CD14-positive monocyte (primary cell): Measurements from ENCODE around the gene COL9A3. TPM values are rescaled to one million over a fixed set of nuclear protein-coding genes. Genes with fewer than 3 reads are reported as not detected.

Source experiments
- DNase-seq, 3 donors: peaks; one replicate each; pipeline ENCODE4 v3.0.0-alpha.2; 2011 to 2022
- H2AFZ ChIP-seq: 2 replicates; pipeline ENCODE4 v1.6.0; 2012; ENCODE audit warnings: mild to moderate bottlenecking, low read depth, low read length, inconsistent platforms; ENCODE audit not compliant: insufficient read depth, poor library complexity, severe bottlenecking
- H3K27ac ChIP-seq, 2 donors: 1 replicate in 1 of 2; 2 replicates in 1 of 2; pipeline ENCODE4 v1.5.1; 2012 to 2013; ENCODE audit warnings: low read length in 2 of 2, control low read depth in 1 of 2, inconsistent platforms in 1 of 2, low read depth in 1 of 2, mild to moderate bottlenecking in 1 of 2
- H3K27me3 ChIP-seq, 2 donors: one replicate each; pipeline versions ENCODE4 v1.6.0 to v1.6.1; 2011 to 2013; ENCODE audit warnings: low read length in 2 of 2; ENCODE audit not compliant: control insufficient read depth in 2 of 2, insufficient read depth in 2 of 2
- H3K36me3 ChIP-seq, 2 donors: replicated peaks in 1 of 2; 1 replicate in 1 of 2; 2 replicates in 1 of 2; pipeline versions ENCODE4 v1.5.1 to v1.6.1; 2012 to 2013; ENCODE audit warnings: low read length in 2 of 2, control low read depth in 1 of 2, inconsistent platforms in 1 of 2, mild to moderate bottlenecking in 1 of 2; ENCODE audit not compliant: insufficient read depth in 2 of 2, control insufficient read depth in 1 of 2
- H3K4me1 ChIP-seq, 2 donors: 1 replicate in 1 of 2; 2 replicates in 1 of 2; pipeline versions ENCODE4 v1.5.1 to v1.6.1; 2012 to 2013; ENCODE audit warnings: low read length in 2 of 2, control low read depth in 1 of 2, inconsistent platforms in 1 of 2, mild to moderate bottlenecking in 1 of 2, moderate library complexity in 1 of 2; ENCODE audit not compliant: insufficient read depth in 2 of 2, control insufficient read depth in 1 of 2
- H3K4me2 ChIP-seq: replicated peaks from 2 replicates; pipeline ENCODE3; 2012; ENCODE audit warnings: low read length, moderate library complexity, mild to moderate bottlenecking; ENCODE audit not compliant: poor library complexity, severe bottlenecking; ENCODE audit errors: extremely low read depth
- H3K4me3 ChIP-seq, 3 experiments: fragments of 200-600 bp in 1 of 3; sonication (generic) in 1 of 3; replicated peaks in 1 of 3; 1 replicate in 2 of 3; 2 replicates in 1 of 3; pipeline ENCODE4 v1.5.1; 2011 to 2013; ENCODE audit warnings: low read length in 3 of 3, mild to moderate bottlenecking in 3 of 3, control low read depth in 2 of 3, low read depth in 2 of 3, inconsistent platforms in 1 of 3, moderate library complexity in 1 of 3
- H3K79me2 ChIP-seq: 2 replicates; pipeline ENCODE4 v1.6.0; 2012; ENCODE audit warnings: mild to moderate bottlenecking, control low read depth, inconsistent platforms, low read length, moderate library complexity; ENCODE audit not compliant: insufficient read depth
- H3K9ac ChIP-seq: 2 replicates; pipeline ENCODE4 v1.6.0; 2017; ENCODE audit warnings: low read length, mild to moderate bottlenecking; ENCODE audit not compliant: insufficient read depth, poor library complexity, severe bottlenecking
- H3K9me3 ChIP-seq, 2 donors: replicated peaks in 1 of 2; 1 replicate in 1 of 2; 2 replicates in 1 of 2; pipeline versions ENCODE4 v1.5.1 to v1.6.1; 2012 to 2013; ENCODE audit warnings: low read length in 2 of 2, control low read depth in 1 of 2; ENCODE audit not compliant: control insufficient read depth in 1 of 2, insufficient read depth in 1 of 2
- H4K20me1 ChIP-seq: 2 replicates; pipeline ENCODE4 v1.6.0; 2012; ENCODE audit warnings: mild to moderate bottlenecking, low read length, control low read depth, moderate library complexity; ENCODE audit not compliant: insufficient read depth
- H3K27ac Mint-ChIP-seq, 7 donors: one replicate each; pipeline ENCODE4 v1.8.0; 2020; ENCODE audit warnings: mild to moderate bottlenecking in 7 of 7, mixed read lengths in 7 of 7, moderate library complexity in 6 of 7, inconsistent platforms in 2 of 7
- H3K27me3 Mint-ChIP-seq, 3 donors: one replicate each; pipeline ENCODE4 v1.8.0; 2021 to 2022; ENCODE audit warnings: low read depth in 3 of 3, mild to moderate bottlenecking in 3 of 3, mixed read lengths in 3 of 3, moderate library complexity in 3 of 3, inconsistent platforms in 1 of 3
- H3K36me3 Mint-ChIP-seq, 2 donors: one replicate each; pipeline ENCODE4 v1.8.0; 2020; ENCODE audit warnings: mixed read lengths in 2 of 2, inconsistent platforms in 1 of 2, mild to moderate bottlenecking in 1 of 2
- H3K4me1 Mint-ChIP-seq: one replicate; pipeline ENCODE4 v1.8.0; 2020; ENCODE audit warnings: mild to moderate bottlenecking, mixed read lengths
- H3K4me3 Mint-ChIP-seq, 2 donors: one replicate each; pipeline ENCODE4 v1.8.0; 2020; ENCODE audit warnings: mild to moderate bottlenecking in 2 of 2, mixed read lengths in 2 of 2, moderate library complexity in 1 of 2
- H3K9me3 Mint-ChIP-seq, 7 donors: one replicate each; pipeline ENCODE4 v1.8.0; 2020 to 2022; ENCODE audit warnings: mixed read lengths in 7 of 7, mild to moderate bottlenecking in 6 of 7, moderate library complexity in 6 of 7, inconsistent platforms in 2 of 7
- CTCF ChIP-seq: fragments of 200-600 bp; IDR thresholded peaks from one replicate; pipeline ENCODE4 v1.8.0; 2022; ENCODE audit warnings: antibody characterized with exemption, mild to moderate bottlenecking
- WGBS: methylation state at CpG from one replicate; pipeline ENCODE4 v1.1.5; 2013; ENCODE audit warnings: missing lambda C conversion rate; ENCODE audit not compliant: insufficient coverage; 5-methylcytosine and 5-hydroxymethylcytosine counted together
- intact Hi-C, 2 donors: fragments of 100-400 bp; cut with micrococcal nuclease; formaldehyde crosslinking; loops; one replicate each; pipeline versions ENCODE4 v1.15.0 to v1.15.1; 2023
- polyA plus RNA-seq, 3 donors: library from polyadenylated mRNA; depleted of rRNA in 1 of 3; unstranded in 2 of 3; stranded (reverse) in 1 of 3; fragments of 300-500 nt in 2 of 3; fragments of >200 nt in 1 of 3; fragmentation: Illumina TruSeq in 2 of 3; gene quantifications; 1 replicate in 2 of 3; 2 replicates in 1 of 3; pipeline ENCODE4 v1.2.3, GENCODE V29; 2012 to 2021

COL9A3 gene
- polyA plus RNA-seq, 3 donors: 1.8 to 4.4 (median 2.6) TPM

- Histone ChIP-seq H3K79me2 (no peaks in the 10 kb centered on the region), H2AFZ (no peak overlapping the region), H3K9ac (no peak overlapping the region), H4K20me1 (peaks cover 21% of the 10 kb centered on the region), H3K27me3 (no peaks in the 10 kb centered on the region), H3K36me3 (peaks cover 34 to 53% of the 10 kb centered on the region in 2 donors), H3K27ac (no peak overlapping the region), H3K4me3 (no peak overlapping the region), H3K4me2 (no peak overlapping the region), H3K9me3 (no peaks in the 10 kb centered on the region), H3K4me1 (no peaks in the 10 kb centered on the region)
- DNase-seq: no peak
- intact Hi-C loops: no loop called here
- Mint-ChIP-seq H3K36me3 (peaks cover 25 to 48% of the 10 kb centered on the region in 2 donors), H3K4me1 (peaks cover 2% of the 10 kb centered on the region), H3K4me3 (no peak overlapping the region), H3K27ac (peak overlapping the region in 2 of 7 donors; percentile 20 to 68), H3K27me3 (peaks cover 0 to 9% (median 6%) of the 10 kb centered on the region in 3 donors), H3K9me3 (peaks cover 0 to 2% (median 0%) of the 10 kb centered on the region in 7 donors)
- WGBS: 95% methylated on average over 45 of the region's 46 CpGs
- no peak for TF ChIP-seq CTCF
These were observed 65.0 kb downstream of the COL9A3 start for GRCh38 chr20:62881662-62882395.

- H3K4me3 ChIP-seq: no peak overlapping the region
- no peak overlapping the region for H3K9ac ChIP-seq
- peaks cover 0 to 3% (median 3%) of the 10 kb centered on the region in 3 donors for H3K27me3 Mint-ChIP-seq
- no peak overlapping the region for H3K27ac Mint-ChIP-seq
- intact Hi-C loops: no loop called here
- peaks cover 40 to 59% of the 10 kb centered on the region in 2 donors for H3K36me3 ChIP-seq
- no peaks in the 10 kb centered on the region for H3K79me2 ChIP-seq
- peaks cover 0 to 2% (median 0%) of the 10 kb centered on the region in 7 donors for H3K9me3 Mint-ChIP-seq
- no peak overlapping the region for H3K4me3 Mint-ChIP-seq
- peaks cover 3% of the 10 kb centered on the region for H3K4me1 Mint-ChIP-seq
- no peak overlapping the region for H3K27ac ChIP-seq
- DNase-seq: no peak
- no peak overlapping the region for H3K4me2 ChIP-seq
- peaks cover 24% of the 10 kb centered on the region for H4K20me1 ChIP-seq
- H3K4me1 ChIP-seq: no peaks in the 10 kb centered on the region
- H3K27me3 ChIP-seq: no peaks in the 10 kb centered on the region
- no peak overlapping the region for H2AFZ ChIP-seq
- WGBS: 98% methylated on average over 10 of the region's 15 CpGs
- TF ChIP-seq CTCF: no peak
- H3K36me3 Mint-ChIP-seq: peaks cover 31 to 53% of the 10 kb centered on the region in 2 donors
- no peaks in the 10 kb centered on the region for H3K9me3 ChIP-seq
These were observed 65.6 kb downstream of the COL9A3 start for GRCh38 chr20:62882426-62882825.
